ENCODE measurements around the gene SLC10A6.
A peak's percentile ranks its signal among the peaks of the same experiment; 100 is the strongest.

The SLC10A6 gene

GRCh38 chr4:86872135-86872534, 23.0 kb upstream of the SLC10A6 start:
- DNase-seq (ENCODE audit: low read depth), result peak; percentile 82
- TF ChIP-seq, protein P1, sequence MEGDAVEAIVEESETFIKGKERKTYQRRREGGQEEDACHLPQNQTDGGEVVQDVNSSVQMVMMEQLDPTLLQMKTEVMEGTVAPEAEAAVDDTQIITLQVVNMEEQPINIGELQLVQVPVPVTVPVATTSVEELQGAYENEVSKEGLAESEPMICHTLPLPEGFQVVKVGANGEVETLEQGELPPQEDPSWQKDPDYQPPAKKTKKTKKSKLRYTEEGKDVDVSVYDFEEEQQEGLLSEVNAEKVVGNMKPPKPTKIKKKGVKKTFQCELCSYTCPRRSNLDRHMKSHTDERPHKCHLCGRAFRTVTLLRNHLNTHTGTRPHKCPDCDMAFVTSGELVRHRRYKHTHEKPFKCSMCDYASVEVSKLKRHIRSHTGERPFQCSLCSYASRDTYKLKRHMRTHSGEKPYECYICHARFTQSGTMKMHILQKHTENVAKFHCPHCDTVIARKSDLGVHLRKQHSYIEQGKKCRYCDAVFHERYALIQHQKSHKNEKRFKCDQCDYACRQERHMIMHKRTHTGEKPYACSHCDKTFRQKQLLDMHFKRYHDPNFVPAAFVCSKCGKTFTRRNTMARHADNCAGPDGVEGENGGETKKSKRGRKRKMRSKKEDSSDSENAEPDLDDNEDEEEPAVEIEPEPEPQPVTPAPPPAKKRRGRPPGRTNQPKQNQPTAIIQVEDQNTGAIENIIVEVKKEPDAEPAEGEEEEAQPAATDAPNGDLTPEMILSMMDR (IDR thresholded peaks at IDR 0.05; ENCODE audit: insufficient read depth, low read depth, low read length, missing control alignments), result no peak
- no peak overlapping the region for H3K4me3 ChIP-seq (ENCODE audit: low read length)

DNA sequence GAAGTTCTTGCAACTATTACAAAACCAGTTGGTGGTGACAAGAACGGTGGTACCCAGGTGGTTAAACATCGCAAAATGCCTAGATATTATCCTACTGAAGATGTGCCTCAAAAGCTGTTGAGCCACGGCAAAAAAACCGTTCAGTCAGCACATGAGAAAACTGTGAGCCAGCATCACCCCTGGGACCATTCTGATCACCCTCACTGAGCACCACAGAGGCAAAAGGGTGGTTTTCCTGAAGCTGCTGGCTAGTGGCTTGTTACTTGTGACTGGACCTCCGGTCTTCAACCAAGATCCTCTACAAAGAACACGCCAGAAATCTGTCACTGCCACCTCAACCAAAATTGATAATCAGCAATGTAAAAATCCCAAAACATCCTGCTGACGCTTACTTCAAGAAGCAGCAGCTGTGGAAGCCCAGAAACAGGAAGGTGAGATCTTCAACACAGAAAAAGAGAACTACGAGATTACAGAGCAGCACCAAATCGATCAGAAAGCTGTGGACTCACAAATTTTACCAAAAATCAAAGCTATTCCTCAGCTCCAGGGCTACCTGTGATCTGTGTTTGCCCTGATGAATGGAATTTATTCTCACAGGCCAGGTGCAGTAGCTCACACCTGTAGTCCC, 21.4 kb upstream of the SLC10A6 start:
- H3K4me3 ChIP-seq (ENCODE audit: low read length), result no peak overlapping the region
- TF ChIP-seq, protein P1 (IDR thresholded peaks at IDR 0.05; ENCODE audit: insufficient read depth, low read depth, low read length, missing control alignments), result no peak
- DNase-seq (ENCODE audit: low read depth), result no peak

- TF ChIP-seq, protein P1 (IDR thresholded peaks at IDR 0.05; ENCODE audit: insufficient read depth, low read depth, low read length, missing control alignments), result no peak
- H3K4me3 ChIP-seq (ENCODE audit: low read length), result no peak overlapping the region
- DNase-seq (ENCODE audit: low read depth), result peak; percentile 87
Measured at GRCh38 chr4:86857341-86858052, 8.3 kb upstream of the SLC10A6 start.

- DNase-seq (ENCODE audit: low read depth), result no peak
- H3K4me3 ChIP-seq (ENCODE audit: low read length), result no peak overlapping the region
- TF ChIP-seq, protein P1 (IDR thresholded peaks at IDR 0.05; ENCODE audit: insufficient read depth, low read depth, low read length, missing control alignments), result no peak
Measured at GRCh38 chr4:86856896-86857295, 7.7 kb upstream of the SLC10A6 start.

GRCh38 chr4:86855572-86855971, 6.4 kb upstream of the SLC10A6 start:
- DNase-seq (ENCODE audit: low read depth), result peak; percentile 84
- TF ChIP-seq, protein P1 (IDR thresholded peaks at IDR 0.05; ENCODE audit: insufficient read depth, low read depth, low read length, missing control alignments), result peak; percentile 11
- H3K4me3 ChIP-seq (ENCODE audit: low read length), result no peak overlapping the region

GRCh38 chr4:86853209-86853608, 4.0 kb upstream of the SLC10A6 start:
- no peak for DNase-seq (ENCODE audit: low read depth)
- H3K4me3 ChIP-seq (ENCODE audit: low read length), result no peak overlapping the region
- TF ChIP-seq, protein P1 (IDR thresholded peaks at IDR 0.05; ENCODE audit: insufficient read depth, low read depth, low read length, missing control alignments), result no peak
